Cerebellar nuclear complex (tissue), 1 donor: ENCODE measurements around the gene MAGEC3.
"Not testable (repeated sequence)": the region's sequence is repeated elsewhere in the genome, so short reads cannot be mapped to it uniquely, and the experiment has no call there.

Experiments
- DNase-seq, 2 experiments: peaks; one replicate each; lab custom pipeline; 2025; lab: John Stamatoyannopoulos, UW

MAGEC3 gene

GRCh38 chrX:141838016-141838415, at the start of gene MAGEC3:
Gene MAGEC3 (plus strand): TSS chrX:141838316. CDS start chrX:141838316, 0 bp downstream.
- DNase-seq: no peak

- DNase-seq: no peak
Measured at GRCh38 chrX:141791856-141792255, 46.3 kb upstream of the MAGEC3 start.

GRCh38 chrX:141811438-141811837, 26.7 kb upstream of the MAGEC3 start:
- DNase-seq: no peak

GRCh38 chrX:141814213-141814857, 23.8 kb upstream of the MAGEC3 start:
- DNase-seq: no peak

GRCh38 chrX:141815904-141816303, 22.2 kb upstream of the MAGEC3 start:
- no peak for DNase-seq

- no peak for DNase-seq
Measured at GRCh38 chrX:141832247-141832646, 5.9 kb upstream of the MAGEC3 start.

GRCh38 chrX:141839856-141840255, 1.7 kb downstream of the MAGEC3 start:
- no peak for DNase-seq

GRCh38 chrX:141857479-141857878, 19.4 kb downstream of the MAGEC3 start:
- no peak for DNase-seq

GRCh38 chrX:141879616-141880015, 41.5 kb downstream of the MAGEC3 start:
- DNase-seq: no peak

- DNase-seq: not testable (repeated sequence)
Measured at GRCh38 chrX:141888811-141889210, 50.7 kb downstream of the MAGEC3 start.

GRCh38 chrX:141894733-141895132, 56.6 kb downstream of the MAGEC3 start:
- DNase-seq: no peak

- no peak for DNase-seq
Measured at GRCh38 chrX:141897690-141898089, 59.6 kb downstream of the MAGEC3 start.

GRCh38 chrX:141902366-141902765, 64.2 kb downstream of the MAGEC3 start:
- no peak for DNase-seq

GRCh38 chrX:141903400-141904155, 65.5 kb downstream of the MAGEC3 start, which contains the start of gene MAGEC1:
Gene MAGEC1 (plus strand): TSS chrX:141903894. CDS start chrX:141905073, 1,179 bp downstream.
- DNase-seq: no peak

- DNase-seq: no peak
Measured at GRCh38 chrX:141904262-141904661, 66.1 kb downstream of the MAGEC3 start.

GRCh38 chrX:141917801-141918200, 79.7 kb downstream of the MAGEC3 start:
- no peak for DNase-seq

- DNase-seq: no peak
Measured at GRCh38 chrX:141924293-141924692, 86.2 kb downstream of the MAGEC3 start.

- DNase-seq: no peak
Measured at GRCh38 chrX:141928432-141928831, 90.3 kb downstream of the MAGEC3 start.

GRCh38 chrX:141934059-141934641, 96.0 kb downstream of the MAGEC3 start:
- DNase-seq: no peak

GRCh38 chrX:141935645-141936044, 97.5 kb downstream of the MAGEC3 start:
- no peak for DNase-seq

- no peak for DNase-seq
Measured at GRCh38 chrX:141936080-141936479, 98.0 kb downstream of the MAGEC3 start.

- DNase-seq: no peak
Measured at GRCh38 chrX:141941234-141941633, 103.1 kb downstream of the MAGEC3 start.

- DNase-seq: no peak
Measured at GRCh38 chrX:141945426-141945825, 107.3 kb downstream of the MAGEC3 start.
